GM12878 (cell line): ENCODE measurements around the gene CACNG3. TPM values are rescaled to one million over a fixed set of nuclear protein-coding genes. Genes with fewer than 3 reads are reported as not detected.

ENCODE experiments used
- ATAC-seq: fragments of 200-7000 bp; cut with Tn5 transposase; 3 replicates; pipeline ENCODE4 v1.9.1; 2020; ENCODE audit warnings: mild to moderate bottlenecking, moderate library complexity
- BruUV-seq: library from RNA; stranded (reverse); fragments of 400-500 nt; replicated peaks from 2 replicates; lab custom pipeline; 2021; lab: Mats Ljungman, UMichigan
- CTCF ChIA-PET: fragments of 300-600 bp; sonication (Branson Sonifier 250); formaldehyde crosslinking; extraction: SDS; loops from one replicate; lab custom pipeline; 2021; ENCODE audit warnings: inconsistent platforms; lab: Yijun Ruan, JAX
- POLR2A ChIA-PET: fragments of 350-600 bp; formaldehyde crosslinking; extraction: SDS; loops from one replicate; lab custom pipeline; 2021; ENCODE audit warnings: inconsistent platforms; lab: Charles Lee
- RAD21 ChIA-PET: fragments of 300-600 bp; sonication (Branson Sonifier 250); formaldehyde crosslinking; loops from one replicate; lab custom pipeline; 2023; ENCODE audit warnings: antibody characterized with exemption; ENCODE audit not compliant: unreplicated experiment; lab: Charles Lee
- SMC1A ChIA-PET: fragments of 300-600 bp; sonication (Branson Sonifier 250); formaldehyde crosslinking; loops from one replicate; lab custom pipeline; 2023; ENCODE audit not compliant: unreplicated experiment, uncharacterized antibody; lab: Charles Lee
- DNase-seq: peaks from one replicate; pipeline ENCODE4 v3.0.0-alpha.2; 2011; ENCODE audit warnings: low read depth, low spot score
- FAIRE-seq: peaks from 3 replicates; lab custom pipeline; 2011; peaks lifted over from hg19 to GRCh38; lab: Jason Lieb, UNC
- H2AFZ ChIP-seq: 2 replicates; pipeline ENCODE4 v1.6.0; 2011; ENCODE audit warnings: low read depth, low read length, control low read depth; ENCODE audit not compliant: control insufficient read depth
- H3K27ac ChIP-seq: 2 replicates; pipeline ENCODE4 v1.5.1; 2011; ENCODE audit warnings: control low read depth; ENCODE audit not compliant: control insufficient read depth, insufficient read depth
- H3K27me3 ChIP-seq, 2 experiments: replicated peaks in 1 of 2; 2 replicates each; pipeline versions ENCODE4 v1.6.0 to v1.6.1; 2011; ENCODE audit warnings: low read length in 1 of 2; ENCODE audit not compliant: control insufficient read depth in 2 of 2, insufficient read depth in 2 of 2
- H3K36me3 ChIP-seq, 2 experiments: 2 replicates each; pipeline ENCODE4 v1.5.1; 2011; ENCODE audit warnings: low read length in 1 of 2; ENCODE audit not compliant: control insufficient read depth in 2 of 2, insufficient read depth in 2 of 2
- H3K4me1 ChIP-seq: 2 replicates; pipeline ENCODE4 v1.6.1; 2011; ENCODE audit warnings: mild to moderate bottlenecking, low read length, moderate library complexity, mixed read lengths; ENCODE audit not compliant: control insufficient read depth, insufficient read depth
- H3K4me2 ChIP-seq: 2 replicates; pipeline ENCODE4 v1.6.0; 2011; ENCODE audit warnings: control low read depth; ENCODE audit not compliant: control insufficient read depth, insufficient read depth
- H3K4me3 ChIP-seq: fragments of 200-600 bp; sonication (generic); 2 replicates; pipeline ENCODE4 v1.5.1; 2016
- H3K79me2 ChIP-seq: 2 replicates; pipeline ENCODE4 v1.6.0; 2011; ENCODE audit warnings: low read length; ENCODE audit not compliant: control insufficient read depth, insufficient read depth
- H3K9ac ChIP-seq: 2 replicates; pipeline ENCODE4 v1.8.0; 2011; ENCODE audit warnings: low read length, control low read depth, mixed read lengths; ENCODE audit not compliant: control insufficient read depth, insufficient read depth
- H3K9me3 ChIP-seq: replicated peaks from 3 replicates; pipeline ENCODE4 v1.5.1; 2011; ENCODE audit warnings: mild to moderate bottlenecking, low read length; ENCODE audit not compliant: control insufficient read depth, insufficient read depth
- H4K20me1 ChIP-seq: 2 replicates; pipeline ENCODE4 v1.6.0; 2011; ENCODE audit not compliant: control insufficient read depth, insufficient read depth
- CBFB ChIP-seq: IDR thresholded peaks from 2 replicates; pipeline ENCODE4 v1.6.1; 2016; ENCODE audit warnings: antibody characterized with exemption, low read depth
- CBX5 ChIP-seq: sonication (generic); IDR thresholded peaks from 2 replicates; pipeline ENCODE4 v1.6.1; 2016; ENCODE audit warnings: low read depth, moderate library complexity, mild to moderate bottlenecking, inconsistent platforms
- CHD4 ChIP-seq: fragments of 200-600 bp; sonication (generic); IDR thresholded peaks from 2 replicates; pipeline ENCODE4 v1.6.1; 2016; ENCODE audit warnings: mild to moderate bottlenecking
- HDAC6 ChIP-seq: fragments of 200-600 bp; sonication (generic); IDR thresholded peaks from one replicate; pipeline ENCODE4 v1.8.0; 2017; ENCODE audit warnings: antibody characterized with exemption; ENCODE audit not compliant: unreplicated experiment
- IRF4 ChIP-seq: IDR thresholded peaks from 2 replicates; pipeline ENCODE4 v1.6.1; 2011; ENCODE audit warnings: low read depth, low read length
- MEF2B ChIP-seq: fragments of 450-650 bp; IDR thresholded peaks from 2 replicates; pipeline ENCODE4 v1.6.1; 2018; ENCODE audit warnings: mild to moderate bottlenecking, moderate library complexity; ENCODE audit not compliant: partially characterized antibody, poor library complexity, severe bottlenecking
- MLLT1 ChIP-seq: fragments of 450-650 bp; IDR thresholded peaks from 2 replicates; pipeline ENCODE4 v1.6.1; 2016; ENCODE audit warnings: mild to moderate bottlenecking
- MTA2 ChIP-seq: fragments of 450-650 bp; IDR thresholded peaks from 2 replicates; pipeline ENCODE4 v1.6.1; 2016; ENCODE audit warnings: low read depth, mild to moderate bottlenecking, moderate library complexity
- NR2F1 ChIP-seq: fragments of 450-650 bp; conservative IDR thresholded peaks from 2 replicates; pipeline ENCODE4 v1.6.1; 2017; ENCODE audit warnings: mild to moderate bottlenecking
- PAX8 ChIP-seq: fragments of 450-650 bp; IDR thresholded peaks from 2 replicates; pipeline ENCODE4 v1.6.1; 2017; ENCODE audit warnings: mild to moderate bottlenecking, moderate library complexity
- STAT3 ChIP-seq: IDR thresholded peaks from 2 replicates; pipeline ENCODE4 v1.6.1; 2011; ENCODE audit warnings: low read depth, low read length, improper control_type of control experiment
- TAF1 ChIP-seq: IDR thresholded peaks from 2 replicates; pipeline ENCODE4 v1.6.1; 2011; ENCODE audit warnings: mild to moderate bottlenecking, low read depth, low read length, borderline replicate concordance
- ZBTB4 ChIP-seq: fragments of 450-650 bp; formaldehyde crosslinking; IDR thresholded peaks from 2 replicates; pipeline ENCODE4 v1.4.0; 2022; ENCODE audit warnings: mild to moderate bottlenecking, moderate library complexity
- WGBS: methylation state at CpG from one replicate; pipeline ENCODE4 v1.1.6; 2016; ENCODE audit warnings: low lambda C conversion rate; ENCODE audit not compliant: insufficient replicate concordance, insufficient coverage; ENCODE audit errors: missing lambda C conversion rate; 5-methylcytosine and 5-hydroxymethylcytosine counted together
- in situ Hi-C: fragments of 300-500 bp; cut with MboI; formaldehyde crosslinking; loops from 9 replicates; pipeline ENCODE4 v1.14.3; 2018; ENCODE audit warnings: mixed read lengths
- intact Hi-C: fragments of 100-400 bp; cut with micrococcal nuclease; formaldehyde crosslinking; loops from one replicate; pipeline ENCODE4 v1.14.2; 2022; ENCODE audit not compliant: unreplicated experiment
- polyA plus RNA-seq, 11 experiments: library from polyadenylated mRNA; depleted of rRNA in 4 of 11; unstranded in 6 of 11; stranded (reverse) in 5 of 11; fragments of >200 nt; fragmentation: Nextera tagmentation in 4 of 11; fragmentation: Illumina TruSeq in 1 of 11; extraction: Ambion mirVana in 4 of 11; extraction: Trizol in 1 of 11; gene quantifications; 1 replicate in 1 of 11; 2 replicates in 10 of 11; pipeline versions ENCODE4 v1.2.1 to v1.2.3, GENCODE V29; 2011 to 2016; ENCODE audit warnings: inconsistent platforms in 2 of 11, missing spikeins in 2 of 11, low read depth in 1 of 11
- total RNA-seq, 4 experiments: library from RNA; depleted of rRNA in 3 of 4; stranded (reverse); fragments of >200 nt in 3 of 4; fragmentation: Illumina TruSeq in 1 of 4; extraction: Trizol in 1 of 4; gene quantifications; 2 replicates each; pipeline versions ENCODE4 v1.2.1 to v1.2.3, GENCODE V29; 2013 to 2021

Gene CACNG3
- total and polyA plus RNA-seq, 10 of the 15 experiments (the other 5 are each of a cell fraction or from before 2014, with no cell fraction given): 0.04 TPM; not detected in 9

GRCh38 chr16:24228514-24228913 lies 27.6 kb upstream of the CACNG3 start:
- no peaks in the 10 kb centered on the region for H3K27me3 ChIP-seq
- BruUV-seq: no TSS peak
- no peak overlapping the region for H3K4me2 ChIP-seq
- CTCF ChIA-PET: interaction anchor here (1.3 kb wide), 1 partner anchor 24 kb away, joined by 5 read pairs; no protein-coding TSS in a partner anchor
- DNase-seq (no peak), FAIRE-seq (no peak), ATAC-seq (no peak)
- in situ Hi-C loops (no loop called here), intact Hi-C loops (no loop called here)
- H3K4me1 ChIP-seq: no peaks in the 10 kb centered on the region
- H2AFZ ChIP-seq: no peak overlapping the region
- POLR2A ChIA-PET: no interaction called here
- H3K79me2 ChIP-seq: no peaks in the 10 kb centered on the region
- WGBS: 64% methylated on average over 7 of the region's 7 CpGs
- no peaks in the 10 kb centered on the region for H4K20me1 ChIP-seq
- SMC1A ChIA-PET: interaction anchor here (1.0 kb wide), 1 partner anchor 519 kb away, joined by 3 read pairs; no protein-coding TSS in a partner anchor
- H3K4me3 ChIP-seq: no peak overlapping the region
- TF ChIP-seq MTA2 (no peak), HDAC6 (no peak), CHD4 (no peak), MEF2B (no peak), CBFB (no peak), STAT3 (no peak), TAF1 (no peak), ZBTB4 (CRISPR knock-in tag) (no peak), IRF4 (no peak), MLLT1 (no peak), NR2F1 (no peak), PAX8 (no peak), CBX5 (no peak)
- H3K27ac ChIP-seq: no peak overlapping the region
- no peaks in the 10 kb centered on the region for H3K9me3 ChIP-seq
- H3K36me3 ChIP-seq: no peaks in the 10 kb centered on the region
- no peak overlapping the region for H3K9ac ChIP-seq
- RAD21 ChIA-PET: no interaction called here
